Measurements from ENCODE around the gene LRRC56. TPM values are rescaled to one million over a fixed set of nuclear protein-coding genes. Genes with fewer than 3 reads are reported as not detected.

Gene LRRC56
- total RNA-seq, 2 donors from 2014 or later: 1.9 to 9.1 TPM

- WGBS: 89% methylated on average over 10 of the region's 12 CpGs
- intact Hi-C loops (cut with DNase I): no loop called here
Measured at GRCh38 chr11:565921-566509, 28.7 kb downstream of the LRRC56 start.

DNA sequence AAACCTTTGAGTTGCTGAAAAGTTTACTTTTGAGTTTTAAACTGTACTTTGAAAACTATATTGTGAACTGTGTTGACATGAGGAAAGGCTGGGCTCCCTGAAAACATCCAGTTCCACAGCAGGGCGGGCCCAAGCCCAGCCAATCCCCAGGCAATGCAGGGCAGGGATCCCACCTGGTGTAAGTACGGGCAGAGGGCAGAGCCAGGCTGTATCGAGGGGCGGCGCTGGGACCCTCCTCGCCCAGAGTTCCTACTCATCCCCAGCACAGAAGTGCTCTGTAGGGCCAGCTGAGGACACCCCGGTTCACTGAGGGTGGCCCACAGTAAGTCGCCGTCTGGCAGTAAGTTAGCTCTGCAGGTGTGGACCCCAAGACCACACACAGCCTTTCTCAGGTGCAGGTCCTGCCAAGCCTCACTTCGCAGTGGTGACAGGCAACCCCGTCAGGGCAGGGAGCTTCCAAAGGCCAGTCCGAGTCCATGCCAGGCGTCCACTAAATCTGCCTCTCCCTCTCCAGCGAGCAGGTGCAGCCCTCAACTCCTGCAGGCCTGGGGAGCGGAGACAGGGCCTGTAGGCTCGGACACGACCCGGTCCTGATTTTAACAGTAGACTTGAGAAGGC is 29.8 kb downstream of the LRRC56 start:
- DNase-seq (ENCODE audit: low spot score): no peak
- 81% methylated on average over 18 of the region's 18 CpGs for WGBS
- peaks cover 22% of the 10 kb centered on the region for H3K4me1 ChIP-seq (replicated peaks)
- TF ChIP-seq POLR2AphosphoS5 (IDR thresholded peaks at IDR 0.05): no peak
- TF ChIP-seq CTCF (IDR thresholded peaks at IDR 0.05): no peak
- no peaks in the 10 kb centered on the region for H3K9me3 ChIP-seq
- intact Hi-C loops (cut with DNase I): no loop called here
- no peaks in the 10 kb centered on the region for H3K36me3 ChIP-seq
- H3K27ac ChIP-seq: peak overlapping the region; percentile 77 to 84
- H3K4me3 ChIP-seq: no peak overlapping the region
- H3K27me3 ChIP-seq (replicated peaks; ENCODE audit: insufficient read depth): no peaks in the 10 kb centered on the region

More at GRCh38 chr11:565921-566509, 28.7 kb downstream of the LRRC56 start:
- Histone ChIP-seq H3K4me1 (replicated peaks) (peaks cover 22% of the 10 kb centered on the region), H3K27ac (peak overlapping the region in 1 of 2 donors; percentile 84), H3K4me3 (no peak overlapping the region), H3K27me3 (replicated peaks; ENCODE audit: insufficient read depth) (no peaks in the 10 kb centered on the region), H3K9me3 (no peaks in the 10 kb centered on the region), H3K36me3 (no peaks in the 10 kb centered on the region)
- no peak for DNase-seq (ENCODE audit: low spot score)
- no peak for TF ChIP-seq POLR2AphosphoS5 (IDR thresholded peaks at IDR 0.05)
- no peak for TF ChIP-seq POLR2A (IDR thresholded peaks at IDR 0.05)
- no peak for TF ChIP-seq CTCF (IDR thresholded peaks at IDR 0.05)

DNA sequence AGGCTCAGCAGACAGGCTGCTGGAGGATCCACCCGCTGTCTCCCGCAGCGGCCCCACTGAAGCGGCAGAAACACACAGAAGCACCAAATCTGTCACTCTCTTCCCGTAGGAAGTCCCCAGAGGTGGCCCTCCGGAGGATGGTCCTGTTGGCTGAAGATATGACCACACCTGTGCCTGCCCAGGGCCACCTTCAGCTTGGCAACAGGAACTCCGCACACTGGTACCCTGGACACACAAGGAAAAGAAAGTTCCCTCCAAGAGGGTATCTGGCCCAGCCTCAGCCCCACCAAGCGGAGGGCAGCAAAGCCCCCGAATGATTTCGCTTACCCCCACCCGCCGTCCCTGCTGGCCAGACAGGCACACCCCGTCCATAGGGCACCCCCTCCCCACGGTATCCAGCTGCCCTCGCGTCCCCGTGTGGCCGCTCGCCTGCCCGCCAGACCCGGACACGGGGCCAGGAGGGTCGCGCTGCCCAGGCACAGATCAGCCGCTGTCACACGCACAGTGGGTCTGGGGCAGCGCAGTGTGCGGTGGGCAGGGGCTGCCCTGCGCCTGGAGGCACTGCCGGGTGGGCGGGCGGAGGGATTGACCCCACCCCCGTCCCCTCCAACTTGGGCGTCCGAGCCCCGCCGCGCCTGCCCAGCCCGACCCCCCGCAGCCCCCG is 30.4 kb downstream of the LRRC56 start:
- DNase-seq (ENCODE audit: low spot score): no peak
- Histone ChIP-seq H3K27ac (peak overlapping the region; percentile 77 to 84), H3K4me1 (replicated peaks) (peaks cover 16% of the 10 kb centered on the region), H3K9me3 (no peaks in the 10 kb centered on the region), H3K4me3 (peak overlapping the region; percentile 50 to 65), H3K36me3 (no peaks in the 10 kb centered on the region), H3K27me3 (replicated peaks; ENCODE audit: insufficient read depth) (no peaks in the 10 kb centered on the region)
- TF ChIP-seq POLR2AphosphoS5 (IDR thresholded peaks at IDR 0.05) (no peak), CTCF (IDR thresholded peaks at IDR 0.05) (no peak), POLR2A (IDR thresholded peaks at IDR 0.05) (no peak)
- intact Hi-C loops (cut with DNase I): no loop called here
- 18% methylated on average over 31 of the region's 41 CpGs for WGBS

DNA sequence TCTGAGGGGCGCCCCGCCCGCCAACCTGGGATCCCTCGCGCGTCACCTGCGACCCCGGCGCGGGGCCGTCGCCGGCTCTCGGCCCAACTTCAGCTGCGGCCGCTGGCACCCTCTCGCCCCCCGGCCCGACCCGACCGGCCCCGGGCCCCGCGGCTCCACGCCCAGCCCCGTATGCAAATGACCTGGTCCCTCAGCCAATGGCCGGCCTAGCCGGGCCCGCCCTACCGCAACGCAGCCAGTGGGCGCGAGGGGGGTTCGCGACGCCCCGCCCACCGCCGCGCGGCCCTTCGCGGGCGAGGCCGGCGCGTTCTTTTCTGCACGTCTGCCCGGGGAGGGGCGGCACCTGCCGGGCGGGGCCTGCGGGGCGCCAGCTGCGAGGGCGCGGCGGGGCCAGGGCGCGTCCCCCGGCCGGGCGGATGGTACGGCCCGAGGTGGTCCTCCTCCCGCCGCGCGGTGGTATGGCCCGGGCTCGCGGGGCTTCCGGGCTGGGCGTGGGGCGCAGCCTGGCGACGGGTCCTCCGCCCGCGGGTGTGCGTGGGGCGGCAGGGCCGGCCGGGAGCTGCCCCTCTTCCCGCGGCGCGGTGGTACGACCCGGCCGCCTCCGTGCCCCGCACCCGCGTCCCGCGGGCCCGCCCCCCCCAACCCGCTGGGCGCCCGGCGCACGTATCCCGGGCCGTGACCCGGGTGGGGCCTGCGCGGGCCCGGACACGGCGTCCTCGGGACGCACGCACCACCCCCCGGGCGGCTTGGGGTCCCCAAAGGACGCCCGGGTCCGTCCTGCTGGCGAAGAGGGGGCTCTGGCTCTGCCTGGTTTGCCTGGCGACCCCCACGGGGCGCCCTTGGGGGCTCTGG is 31.2 kb downstream of the LRRC56 start:
- peak; percentile 92 for DNase-seq (ENCODE audit: low spot score)
- no peaks in the 10 kb centered on the region for H3K9me3 ChIP-seq
- 2% methylated on average over 42 of the region's 123 CpGs for WGBS
- peaks cover 13% of the 10 kb centered on the region for H3K4me1 ChIP-seq (replicated peaks)
- intact Hi-C loops (cut with DNase I): no loop called here
- no peaks in the 10 kb centered on the region for H3K36me3 ChIP-seq
- H3K27me3 ChIP-seq (replicated peaks; ENCODE audit: insufficient read depth): no peaks in the 10 kb centered on the region
- H3K27ac ChIP-seq: peak overlapping the region; percentile 77 to 84
- peak overlapping the region; percentile 50 to 65 for H3K4me3 ChIP-seq
- TF ChIP-seq POLR2AphosphoS5 (IDR thresholded peaks at IDR 0.05): peak; percentile 56
- peak; percentile 87 for TF ChIP-seq POLR2A (IDR thresholded peaks at IDR 0.05)
- peak in 1 of 4 experiments; percentile 15 for TF ChIP-seq CTCF (IDR thresholded peaks at IDR 0.05)
